Measurements from ENCODE around the gene ATG9A. TPM values are rescaled to one million over a fixed set of nuclear protein-coding genes. Genes with fewer than 3 reads are reported as not detected.

The ATG9A gene
- total and polyA plus RNA-seq, 9 of the 15 experiments (the other 6 are each of a cell fraction or from before 2014, with no cell fraction given): 0.25 to 65.6 (median 23.4) TPM

DNA sequence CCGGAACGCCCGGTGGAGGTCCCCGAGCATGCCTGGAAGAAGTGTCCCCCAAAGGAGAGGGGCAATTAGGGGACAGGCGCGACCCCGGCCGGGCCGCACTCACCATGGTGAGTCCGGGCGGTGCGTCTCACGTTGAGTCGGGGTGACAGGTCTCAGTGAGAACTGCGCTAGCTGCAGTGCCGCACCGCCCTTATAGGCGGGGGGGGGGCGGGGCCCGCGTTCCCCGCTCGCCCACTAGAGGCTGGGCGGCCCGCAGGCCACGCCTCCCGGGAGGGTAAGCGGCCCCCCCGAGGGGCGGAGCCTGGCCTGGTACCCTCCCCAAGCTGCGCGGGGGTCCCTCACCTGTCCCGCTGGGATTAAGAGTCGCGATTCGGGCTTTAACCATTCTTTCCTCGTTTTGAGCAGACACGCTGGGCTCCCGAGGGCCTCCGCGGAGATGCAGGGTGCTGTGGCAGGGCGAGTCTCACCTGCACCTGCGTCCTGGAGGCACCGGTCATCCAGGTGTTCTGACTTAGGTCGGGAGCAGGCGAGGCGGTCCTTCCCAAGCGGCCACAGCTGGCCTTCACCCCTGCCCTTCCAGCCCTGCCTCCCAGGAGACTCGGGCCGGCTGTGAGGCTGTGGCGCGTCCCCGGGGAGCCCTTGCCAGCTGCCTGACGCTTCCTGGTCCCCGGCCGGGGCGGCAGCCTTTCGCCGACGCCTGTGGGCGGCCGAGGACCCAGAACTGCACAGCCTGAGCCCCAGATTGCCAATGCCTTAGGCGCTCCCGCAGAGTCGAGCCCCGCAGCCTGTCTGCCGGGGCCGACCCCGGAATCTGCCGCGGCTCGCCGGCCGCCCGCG lies 24.5 kb upstream of the ATG9A start, which contains the start of gene TUBA4A:
Gene TUBA4A, minus strand, starts transcription at position 166 of the 837 bp plus-strand sequence. Its CDS starts 60 bp downstream, at position 106.
- Histone ChIP-seq H2AFZ (ENCODE audit: low read depth, low read length) (peak within 1 kb of the TSS; percentile 88), H3K9me1 (ENCODE audit: control insufficient read depth, insufficient read depth, low read length) (no peaks in the 10 kb centered on the region), H3K4me2 (ENCODE audit: insufficient read depth, low read length) (peak within 1 kb of the TSS; percentile 82), H3K27me3 (ENCODE audit: control insufficient read depth in 2 of 2, insufficient read depth in 2 of 2, low read length in 2 of 2) (0 out of 5 replicates have a peak, but pooled peaks cover 0 to 4% of the 10 kb centered on the region in 2 experiments), H3K27ac (ENCODE audit: extremely low read depth, low read depth, low read length) (peak within 1 kb of the TSS; percentile 75), H3K9ac (ENCODE audit: insufficient read depth in 1 of 2, low read depth in 2 of 2, low read length in 2 of 2) (peak within 1 kb of the TSS; percentile 71 to 92), H3K4me1 (replicated peaks in 1 of 2; ENCODE audit: control insufficient read depth in 2 of 2, insufficient read depth in 2 of 2, low read length in 2 of 2) (peaks cover 18 to 47% of the 10 kb centered on the region in 2 experiments; a peak in 4 of 5 replicates), H3K9me3 (replicated peaks; ENCODE audit: control insufficient read depth, insufficient read depth, low read depth, low read length) (no peaks in the 10 kb centered on the region), H3K36me3 (ENCODE audit: control insufficient read depth, insufficient read depth, low read length) (peaks cover 32% of the 10 kb centered on the region; the same call in 2 of the 3 replicates), H3K4me3 (peak within 1 kb of the TSS; percentile 58), H4K20me1 (replicated peaks; ENCODE audit: control insufficient read depth, insufficient read depth, low read length) (0 out of 2 replicates have a peak, but pooled peaks cover 3% of the 10 kb centered on the region), H3K79me2 (ENCODE audit: control insufficient read depth, insufficient read depth, low read length) (peaks cover 24% of the 10 kb centered on the region)
- ATAC-seq: peak; percentile 92
- intact Hi-C loops (cut with micrococcal nuclease) (loop anchor here (2.0 kb wide), 1 partner anchor 25 kb away; the partner anchor contains the start of gene DNAJB2), in situ Hi-C loops (cut with MboI) (no loop called here)
- FAIRE-seq: peak; percentile 11
- ChIA-PET POLR2A (interaction anchor here (0.6 to 2.0 kb wide), 9 partner anchors 9 to 113 kb away, joined by 3 to 8 read pairs (median 3); partner anchors contain the start of genes DNAJB2, GLB1L and STK16), CTCF (ENCODE audit: low intra/inter-chr PET ratio) (interaction anchor here (0.8 kb wide), 1 partner anchor 41 kb away, joined by 5 read pairs; no protein-coding TSS in a partner anchor)
- no TSS peak for BruUV-seq (replicated peaks)
- under 1% methylated on average over 54 of the region's 76 CpGs for WGBS (ENCODE audit: insufficient coverage, low coverage, missing lambda C conversion rate)
- DNase-seq (ENCODE audit: extremely low read depth in 1 of 4, low spot score in 3 of 4): peak; percentile 87 to 96 (median 95)
- TF ChIP-seq POLR2AphosphoS5 (IDR thresholded peaks at IDR 0.05; ENCODE audit: control insufficient read depth, insufficient read depth, low read depth, low read length): peak; percentile 75; the same call in 1 of the 2 replicates
- no peak for TF ChIP-seq ZNF407 (IDR thresholded peaks at IDR 0.05; ENCODE audit: low read depth)
- no peak for TF ChIP-seq KHSRP (IDR thresholded peaks at IDR 0.05)
- TF ChIP-seq CBX5 (IDR thresholded peaks at IDR 0.05; ENCODE audit: borderline replicate concordance, low read depth): no peak
- TF ChIP-seq U2AF2 (optimal IDR thresholded peaks at IDR 0.05; ENCODE audit: low read depth, low read length): no peak
- TF ChIP-seq TFAP4 (CRISPR knock-in tag; IDR thresholded peaks at IDR 0.05; ENCODE audit: borderline replicate concordance): peak; percentile 27; the same call in 1 of the 2 replicates
- TF ChIP-seq ARID2 (IDR thresholded peaks at IDR 0.05): no peak
- TF ChIP-seq SIN3A (IDR thresholded peaks at IDR 0.05; ENCODE audit: borderline replicate concordance in 2 of 2, control insufficient read depth in 1 of 2, low read depth in 2 of 2, low read length in 2 of 2): peak in 1 of 2 experiments; percentile 38; a peak in 1 of 4 replicates
- peak; percentile 59 for TF ChIP-seq CXXC5 (CRISPR knock-in tag; IDR thresholded peaks at IDR 0.05)
